ENCODE measurements around the gene AFG3L2. TPM values are rescaled to one million over a fixed set of nuclear protein-coding genes. Genes with fewer than 3 reads are reported as not detected.

AFG3L2 gene
- total and polyA plus RNA-seq, 2 of the 8 experiments (the other 6 are each of a cell fraction or from before 2014, with no cell fraction given): 29.7 to 84.8 TPM

DNA sequence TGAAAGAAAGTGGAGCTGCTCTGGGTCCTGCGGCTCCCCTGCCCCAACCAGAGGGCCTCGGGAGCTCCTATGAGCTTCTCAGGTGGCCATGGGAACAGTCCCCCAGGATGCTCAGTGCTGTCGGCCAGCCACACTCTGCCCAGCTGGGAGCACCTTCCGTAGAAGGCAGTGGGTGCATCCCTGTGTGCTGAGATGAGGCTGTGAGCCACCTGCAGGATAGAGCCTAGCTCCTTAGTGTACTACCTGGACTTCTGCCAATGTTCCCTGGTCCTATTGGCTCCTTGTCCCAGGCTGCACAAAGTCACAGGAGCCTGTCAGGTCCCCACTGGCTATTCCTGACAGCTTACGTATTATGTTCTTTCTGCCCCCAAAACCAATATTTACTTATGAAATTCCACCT, 46.8 kb upstream of the AFG3L2 start (continued):
- TF ChIP-seq CBX5 (IDR thresholded peaks at IDR 0.05; ENCODE audit: low read depth, low read length) (no peak), CREB1 (IDR thresholded peaks at IDR 0.05) (no peak), SUZ12 (IDR thresholded peaks at IDR 0.05; ENCODE audit: low read length) (no peak), FOSL1 (IDR thresholded peaks at IDR 0.05; ENCODE audit: insufficient read depth, low read depth, low read length) (no peak), RFX5 (IDR thresholded peaks at IDR 0.05; ENCODE audit: borderline replicate concordance, low read depth, low read length) (no peak)

Measured in H1 (cell line).